ENCODE data around the gene TNFRSF19. TPM values are rescaled to one million over a fixed set of nuclear protein-coding genes. Genes with fewer than 3 reads are reported as not detected.

The TNFRSF19 gene
- total and polyA plus RNA-seq, 10 of the 15 experiments (the other 5 are each of a cell fraction or from before 2014, with no cell fraction given), result 16.4 to 46.2 (median 35.4) TPM

DNA sequence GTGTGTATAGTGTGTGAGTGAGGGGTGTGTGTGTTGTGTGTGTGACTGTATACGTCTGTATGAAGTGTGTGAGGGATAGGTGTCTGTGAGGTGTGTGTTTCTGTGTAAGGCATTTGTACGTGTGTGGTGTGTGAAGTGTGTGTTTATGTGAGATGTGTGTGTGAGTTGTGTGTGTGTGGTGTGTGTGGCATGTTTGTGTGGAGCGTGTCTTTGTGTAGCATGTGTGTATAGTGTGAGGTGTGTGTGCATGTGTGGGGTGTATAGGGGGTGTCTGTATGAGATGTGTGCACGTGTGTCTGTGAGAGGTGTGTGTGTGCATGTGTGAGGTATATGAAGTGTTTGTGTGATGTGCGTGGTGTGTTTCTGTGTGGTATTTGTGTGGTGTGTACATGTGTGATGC, 13.2 kb upstream of the TNFRSF19 start:
- no peak overlapping the region for H3K4me3 ChIP-seq
- H4K20me1 ChIP-seq (ENCODE audit: control insufficient read depth, insufficient read depth), result no peaks in the 10 kb centered on the region
- ChIA-PET POLR2A (no interaction called here), RAD21 (ENCODE audit: unreplicated experiment) (no interaction called here), SMC1A (ENCODE audit: uncharacterized antibody, unreplicated experiment) (no interaction called here), CTCF (no interaction called here)
- no peaks in the 10 kb centered on the region for H3K36me3 ChIP-seq (ENCODE audit: control insufficient read depth in 2 of 2, insufficient read depth in 2 of 2, low read length in 1 of 2)
- no peak overlapping the region for H2AFZ ChIP-seq (ENCODE audit: control insufficient read depth, low read depth, low read length)
- no peak overlapping the region for H3K9ac ChIP-seq (ENCODE audit: control insufficient read depth, insufficient read depth, low read length)
- TF ChIP-seq HDGF (IDR thresholded peaks at IDR 0.05) (0 out of 2 replicates have a peak, but pooled peaks have one; percentile 22), HSF1 (IDR thresholded peaks at IDR 0.05; ENCODE audit: low read depth, low read length) (no peak)
- no peak for ATAC-seq
- H3K4me1 ChIP-seq (ENCODE audit: control insufficient read depth, insufficient read depth, low read length), result peaks cover 36% of the 10 kb centered on the region
- in situ Hi-C loops (cut with MboI), result no loop called here
- no peak overlapping the region for H3K27ac ChIP-seq (ENCODE audit: control insufficient read depth, insufficient read depth)
- DNase-seq (ENCODE audit: low read depth, low spot score), result no peak
- H3K4me2 ChIP-seq (ENCODE audit: control insufficient read depth, insufficient read depth), result no peak overlapping the region
- no peaks in the 10 kb centered on the region for H3K79me2 ChIP-seq (ENCODE audit: control insufficient read depth, insufficient read depth, low read length)
- no TSS peak for BruUV-seq (replicated peaks)
- no peaks in the 10 kb centered on the region for H3K27me3 ChIP-seq (replicated peaks in 1 of 2; ENCODE audit: control insufficient read depth in 2 of 2, insufficient read depth in 2 of 2, low read length in 1 of 2)
- 77% methylated on average over 5 of the region's 5 CpGs for WGBS (ENCODE audit: insufficient coverage, insufficient replicate concordance, low lambda C conversion rate, missing lambda C conversion rate)
- H3K9me3 ChIP-seq (replicated peaks; ENCODE audit: control insufficient read depth, insufficient read depth, low read length), result no peaks in the 10 kb centered on the region
- no peak for FAIRE-seq
- intact Hi-C loops (cut with micrococcal nuclease; ENCODE audit: unreplicated experiment), result no loop called here

DNA sequence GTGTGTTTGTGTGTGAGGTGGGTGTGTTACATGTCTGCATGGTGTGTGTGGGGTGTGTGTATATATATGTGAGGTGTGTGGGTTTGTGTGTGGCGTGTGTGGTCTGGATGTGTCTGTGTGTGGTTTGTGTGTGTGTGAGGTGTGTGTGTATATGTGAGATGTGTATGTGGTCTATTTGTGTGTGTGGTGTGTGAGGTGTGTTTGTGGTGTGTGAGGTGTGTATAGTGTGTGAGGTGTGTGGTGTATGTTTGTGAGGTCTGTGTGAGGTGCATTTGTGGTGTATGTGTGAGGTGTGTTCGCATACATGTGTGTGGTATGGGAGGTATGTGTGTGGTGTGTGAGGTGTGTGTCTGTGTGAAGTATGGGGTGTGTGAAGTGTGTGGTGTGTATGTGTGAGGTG, 12.5 kb upstream of the TNFRSF19 start:
- ChIA-PET SMC1A (ENCODE audit: uncharacterized antibody, unreplicated experiment) (no interaction called here), POLR2A (no interaction called here), RAD21 (ENCODE audit: unreplicated experiment) (no interaction called here), CTCF (no interaction called here)
- Histone ChIP-seq H3K36me3 (ENCODE audit: control insufficient read depth in 2 of 2, insufficient read depth in 2 of 2, low read length in 1 of 2) (no peaks in the 10 kb centered on the region), H3K4me1 (ENCODE audit: control insufficient read depth, insufficient read depth, low read length) (peaks cover 38% of the 10 kb centered on the region), H3K4me3 (no peak overlapping the region), H3K27ac (ENCODE audit: control insufficient read depth, insufficient read depth) (peak overlapping the region; percentile 51; the same call in 1 of the 2 replicates), H3K4me2 (ENCODE audit: control insufficient read depth, insufficient read depth) (no peak overlapping the region), H3K9ac (ENCODE audit: control insufficient read depth, insufficient read depth, low read length) (no peak overlapping the region), H3K27me3 (replicated peaks in 1 of 2; ENCODE audit: control insufficient read depth in 2 of 2, insufficient read depth in 2 of 2, low read length in 1 of 2) (no peaks in the 10 kb centered on the region), H3K79me2 (ENCODE audit: control insufficient read depth, insufficient read depth, low read length) (no peaks in the 10 kb centered on the region), H2AFZ (ENCODE audit: control insufficient read depth, low read depth, low read length) (no peak overlapping the region), H4K20me1 (ENCODE audit: control insufficient read depth, insufficient read depth) (no peaks in the 10 kb centered on the region), H3K9me3 (replicated peaks; ENCODE audit: control insufficient read depth, insufficient read depth, low read length) (no peaks in the 10 kb centered on the region)
- DNase-seq (ENCODE audit: low read depth, low spot score) (no peak), ATAC-seq (no peak), FAIRE-seq (no peak)
- WGBS (ENCODE audit: insufficient coverage, insufficient replicate concordance, low lambda C conversion rate, missing lambda C conversion rate), result 50% methylated on average over 2 of the region's 2 CpGs
- BruUV-seq (replicated peaks), result no TSS peak
- in situ Hi-C loops (cut with MboI) (no loop called here), intact Hi-C loops (cut with micrococcal nuclease; ENCODE audit: unreplicated experiment) (no loop called here)
- TF ChIP-seq, protein P1, sequence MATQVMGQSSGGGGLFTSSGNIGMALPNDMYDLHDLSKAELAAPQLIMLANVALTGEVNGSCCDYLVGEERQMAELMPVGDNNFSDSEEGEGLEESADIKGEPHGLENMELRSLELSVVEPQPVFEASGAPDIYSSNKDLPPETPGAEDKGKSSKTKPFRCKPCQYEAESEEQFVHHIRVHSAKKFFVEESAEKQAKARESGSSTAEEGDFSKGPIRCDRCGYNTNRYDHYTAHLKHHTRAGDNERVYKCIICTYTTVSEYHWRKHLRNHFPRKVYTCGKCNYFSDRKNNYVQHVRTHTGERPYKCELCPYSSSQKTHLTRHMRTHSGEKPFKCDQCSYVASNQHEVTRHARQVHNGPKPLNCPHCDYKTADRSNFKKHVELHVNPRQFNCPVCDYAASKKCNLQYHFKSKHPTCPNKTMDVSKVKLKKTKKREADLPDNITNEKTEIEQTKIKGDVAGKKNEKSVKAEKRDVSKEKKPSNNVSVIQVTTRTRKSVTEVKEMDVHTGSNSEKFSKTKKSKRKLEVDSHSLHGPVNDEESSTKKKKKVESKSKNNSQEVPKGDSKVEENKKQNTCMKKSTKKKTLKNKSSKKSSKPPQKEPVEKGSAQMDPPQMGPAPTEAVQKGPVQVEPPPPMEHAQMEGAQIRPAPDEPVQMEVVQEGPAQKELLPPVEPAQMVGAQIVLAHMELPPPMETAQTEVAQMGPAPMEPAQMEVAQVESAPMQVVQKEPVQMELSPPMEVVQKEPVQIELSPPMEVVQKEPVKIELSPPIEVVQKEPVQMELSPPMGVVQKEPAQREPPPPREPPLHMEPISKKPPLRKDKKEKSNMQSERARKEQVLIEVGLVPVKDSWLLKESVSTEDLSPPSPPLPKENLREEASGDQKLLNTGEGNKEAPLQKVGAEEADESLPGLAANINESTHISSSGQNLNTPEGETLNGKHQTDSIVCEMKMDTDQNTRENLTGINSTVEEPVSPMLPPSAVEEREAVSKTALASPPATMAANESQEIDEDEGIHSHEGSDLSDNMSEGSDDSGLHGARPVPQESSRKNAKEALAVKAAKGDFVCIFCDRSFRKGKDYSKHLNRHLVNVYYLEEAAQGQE (IDR thresholded peaks at IDR 0.05; ENCODE audit: low read depth, low read length), result no peak
- TF ChIP-seq E2F8 (IDR thresholded peaks at IDR 0.05; ENCODE audit: low read depth, partially characterized antibody), result no peak
- TF ChIP-seq, protein P2, sequence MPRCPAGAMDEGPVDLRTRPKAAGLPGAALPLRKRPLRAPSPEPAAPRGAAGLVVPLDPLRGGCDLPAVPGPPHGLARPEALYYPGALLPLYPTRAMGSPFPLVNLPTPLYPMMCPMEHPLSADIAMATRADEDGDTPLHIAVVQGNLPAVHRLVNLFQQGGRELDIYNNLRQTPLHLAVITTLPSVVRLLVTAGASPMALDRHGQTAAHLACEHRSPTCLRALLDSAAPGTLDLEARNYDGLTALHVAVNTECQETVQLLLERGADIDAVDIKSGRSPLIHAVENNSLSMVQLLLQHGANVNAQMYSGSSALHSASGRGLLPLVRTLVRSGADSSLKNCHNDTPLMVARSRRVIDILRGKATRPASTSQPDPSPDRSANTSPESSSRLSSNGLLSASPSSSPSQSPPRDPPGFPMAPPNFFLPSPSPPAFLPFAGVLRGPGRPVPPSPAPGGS (IDR thresholded peaks at IDR 0.05; ENCODE audit: borderline replicate concordance, insufficient read depth, low read depth, low read length, poor library complexity, severe bottlenecking), result peak; percentile 3
- TF ChIP-seq, protein P3, sequence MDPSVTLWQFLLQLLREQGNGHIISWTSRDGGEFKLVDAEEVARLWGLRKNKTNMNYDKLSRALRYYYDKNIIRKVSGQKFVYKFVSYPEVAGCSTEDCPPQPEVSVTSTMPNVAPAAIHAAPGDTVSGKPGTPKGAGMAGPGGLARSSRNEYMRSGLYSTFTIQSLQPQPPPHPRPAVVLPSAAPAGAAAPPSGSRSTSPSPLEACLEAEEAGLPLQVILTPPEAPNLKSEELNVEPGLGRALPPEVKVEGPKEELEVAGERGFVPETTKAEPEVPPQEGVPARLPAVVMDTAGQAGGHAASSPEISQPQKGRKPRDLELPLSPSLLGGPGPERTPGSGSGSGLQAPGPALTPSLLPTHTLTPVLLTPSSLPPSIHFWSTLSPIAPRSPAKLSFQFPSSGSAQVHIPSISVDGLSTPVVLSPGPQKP (IDR thresholded peaks at IDR 0.05; ENCODE audit: low read depth, low read length), result no peak

Measured in GM12878 (cell line).